ENCODE data around the gene PGAM2.

PGAM2 gene

DNA sequence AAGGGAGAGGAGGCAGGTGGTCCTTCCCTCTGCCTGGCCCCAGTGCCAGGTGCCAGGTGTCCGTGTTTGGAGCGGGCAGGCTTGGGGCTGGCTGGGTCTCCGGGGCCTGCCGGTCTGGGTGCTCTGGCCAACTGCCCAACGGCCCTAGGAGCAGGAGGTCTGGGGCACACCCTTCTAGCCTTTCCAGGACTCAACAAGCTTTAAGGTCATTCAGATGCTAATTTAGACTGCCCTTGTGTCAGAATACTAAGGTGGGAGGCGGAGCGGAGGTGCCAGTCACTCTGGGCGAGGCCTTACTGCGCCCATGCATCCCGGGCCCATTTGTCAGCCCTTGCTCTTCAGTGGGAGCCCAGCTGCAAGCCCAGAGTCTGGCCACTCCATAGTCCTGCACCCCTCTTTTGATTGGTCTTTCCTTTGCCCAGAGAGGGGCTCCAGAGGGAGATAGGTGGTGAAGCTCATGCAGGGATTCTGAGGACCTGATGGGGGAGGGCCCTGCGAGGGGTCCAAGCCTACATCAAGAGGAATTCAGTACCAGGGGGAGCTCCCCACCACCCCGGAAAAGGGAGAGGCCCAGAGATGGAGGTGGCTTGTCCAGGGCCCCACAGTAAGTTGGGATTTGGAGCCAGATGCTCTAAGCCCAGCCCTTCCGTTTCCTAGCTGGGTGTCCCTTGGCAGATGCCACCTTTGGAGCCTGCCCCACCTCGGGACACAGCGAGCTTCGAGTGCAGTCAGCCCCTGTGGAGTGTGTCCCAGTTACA lies 1.3 kb downstream of the PGAM2 start:
- DNase-seq = no peak

DNA sequence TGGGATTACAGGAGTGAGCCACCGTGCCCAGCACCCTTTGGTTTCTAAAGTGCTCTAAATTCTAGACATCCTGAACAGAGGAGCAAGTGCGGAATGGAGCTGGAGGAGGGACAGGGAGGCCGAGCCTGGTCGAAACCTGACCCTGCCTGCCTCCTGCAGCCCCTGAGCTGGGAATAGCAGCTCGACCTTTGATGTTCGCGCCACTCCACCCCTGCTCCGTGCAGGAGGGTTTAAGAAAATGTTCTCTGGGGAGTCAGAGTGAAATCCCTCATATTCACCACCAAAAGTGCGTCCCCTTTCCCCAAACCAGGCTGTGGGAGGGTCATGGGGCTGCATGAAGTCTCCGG lies 1.8 kb downstream of the PGAM2 start:
- DNase-seq = no peak

DNA sequence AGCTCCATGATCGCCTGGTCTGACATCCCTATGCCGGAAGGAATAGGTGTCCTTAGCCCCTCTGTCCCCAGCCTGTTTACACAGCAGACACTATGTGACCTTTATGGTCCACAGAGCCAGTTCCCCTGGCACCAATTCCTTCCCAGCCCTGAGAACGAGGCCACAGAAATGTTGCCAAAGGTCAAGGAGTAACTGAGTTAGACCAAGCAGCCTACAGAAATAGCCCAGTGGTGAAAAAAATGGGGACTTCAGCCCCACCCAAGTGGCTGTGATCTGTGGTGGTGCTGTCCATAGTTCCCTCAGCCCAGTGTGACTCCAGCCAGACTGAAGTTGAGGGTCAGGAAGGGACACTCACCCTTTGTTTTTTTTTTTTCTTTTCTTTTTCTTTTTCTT lies 2.5 kb downstream of the PGAM2 start:
- no peak for DNase-seq

DNA sequence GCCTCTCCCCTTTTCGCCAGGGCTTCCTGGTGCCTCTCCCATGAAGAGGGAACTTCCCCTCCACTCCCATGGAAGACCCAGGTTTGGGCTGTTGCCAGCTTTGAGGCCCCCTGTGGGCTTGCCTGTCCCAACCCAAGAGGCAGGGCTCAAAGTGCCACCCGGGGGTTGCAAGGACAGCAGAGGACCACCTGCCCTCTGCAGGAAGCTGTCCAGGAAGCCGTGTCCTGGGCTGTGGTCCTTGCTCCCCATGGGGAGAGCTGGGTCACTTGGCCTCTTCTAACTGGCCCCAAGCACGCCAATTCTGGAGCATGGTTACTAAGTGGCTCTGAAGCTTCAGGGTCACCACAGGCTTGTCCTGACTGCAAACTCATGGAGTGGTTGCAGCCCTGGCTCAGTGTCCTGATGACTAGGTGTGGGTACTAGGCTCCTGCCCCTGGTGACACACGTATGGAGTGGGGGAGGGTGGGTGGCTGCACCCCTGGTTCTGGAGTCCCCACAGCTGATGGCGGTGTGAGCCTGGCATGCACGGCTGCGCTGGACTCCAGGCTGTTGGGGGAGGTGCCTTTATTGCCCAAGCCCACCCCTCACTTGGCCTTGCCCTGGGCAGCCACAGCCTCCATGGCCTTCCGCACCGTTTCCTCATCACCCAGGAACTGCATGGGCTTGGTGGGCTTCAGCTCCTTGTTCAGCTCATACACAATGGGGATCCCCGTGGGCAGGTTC lies 3.0 kb downstream of the PGAM2 start:
- no peak for DNase-seq

DNA sequence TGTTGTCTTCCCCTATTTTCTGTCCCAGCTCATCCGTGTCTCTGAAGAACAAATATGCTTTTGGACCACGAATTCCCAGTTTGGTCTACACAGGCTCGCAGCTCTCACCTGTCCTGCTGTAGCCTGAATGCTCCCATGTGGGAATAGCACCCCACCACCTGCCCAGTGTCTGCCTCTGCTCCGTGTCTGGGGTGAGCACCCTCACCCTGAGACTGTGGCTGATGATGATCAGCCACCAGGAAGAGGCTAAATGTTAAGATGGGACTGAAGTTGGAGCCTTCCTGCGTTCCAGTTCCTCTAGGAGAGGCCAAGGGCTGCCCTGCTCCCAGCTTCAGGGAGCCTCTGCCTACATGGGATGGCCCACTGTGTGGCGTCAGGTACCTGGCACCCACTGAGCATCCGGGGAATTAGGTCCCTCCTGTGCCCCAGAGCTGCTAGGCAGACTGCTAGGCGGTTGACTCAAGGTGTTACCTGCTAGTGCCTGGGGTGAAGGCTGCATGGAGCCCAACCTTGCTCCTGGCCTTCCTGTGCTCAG lies 3.7 kb downstream of the PGAM2 start:
- DNase-seq = no peak

DNA sequence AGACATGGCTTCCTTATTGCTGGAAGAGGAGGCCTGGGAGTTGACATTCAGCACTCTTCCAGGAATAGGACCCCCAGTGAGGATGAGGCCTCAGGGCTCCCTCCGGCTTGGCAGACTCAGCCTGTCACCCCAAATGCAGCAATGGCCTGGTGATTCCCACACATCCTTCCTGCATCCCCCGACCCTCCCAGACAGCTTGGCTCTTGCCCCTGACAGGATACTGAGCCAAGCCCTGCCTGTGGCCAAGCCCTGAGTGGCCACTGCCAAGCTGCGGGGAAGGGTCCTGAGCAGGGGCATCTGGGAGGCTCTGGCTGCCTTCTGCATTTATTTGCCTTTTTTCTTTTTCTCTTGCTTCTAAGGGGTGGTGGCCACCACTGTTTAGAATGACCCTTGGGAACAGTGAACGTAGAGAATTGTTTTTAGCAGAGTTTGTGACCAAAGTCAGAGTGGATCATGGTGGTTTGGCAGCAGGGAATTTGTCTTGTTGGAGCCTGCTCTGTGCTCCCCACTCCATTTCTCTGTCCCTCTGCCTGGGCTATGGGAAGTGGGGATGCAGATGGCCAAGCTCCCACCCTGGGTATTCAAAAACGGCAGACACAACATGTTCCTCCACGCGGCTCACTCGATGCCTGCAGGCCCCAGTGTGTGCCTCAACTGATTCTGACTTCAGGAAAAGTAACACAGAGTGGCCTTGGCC lies 4.3 kb downstream of the PGAM2 start:
- no peak for DNase-seq

DNA sequence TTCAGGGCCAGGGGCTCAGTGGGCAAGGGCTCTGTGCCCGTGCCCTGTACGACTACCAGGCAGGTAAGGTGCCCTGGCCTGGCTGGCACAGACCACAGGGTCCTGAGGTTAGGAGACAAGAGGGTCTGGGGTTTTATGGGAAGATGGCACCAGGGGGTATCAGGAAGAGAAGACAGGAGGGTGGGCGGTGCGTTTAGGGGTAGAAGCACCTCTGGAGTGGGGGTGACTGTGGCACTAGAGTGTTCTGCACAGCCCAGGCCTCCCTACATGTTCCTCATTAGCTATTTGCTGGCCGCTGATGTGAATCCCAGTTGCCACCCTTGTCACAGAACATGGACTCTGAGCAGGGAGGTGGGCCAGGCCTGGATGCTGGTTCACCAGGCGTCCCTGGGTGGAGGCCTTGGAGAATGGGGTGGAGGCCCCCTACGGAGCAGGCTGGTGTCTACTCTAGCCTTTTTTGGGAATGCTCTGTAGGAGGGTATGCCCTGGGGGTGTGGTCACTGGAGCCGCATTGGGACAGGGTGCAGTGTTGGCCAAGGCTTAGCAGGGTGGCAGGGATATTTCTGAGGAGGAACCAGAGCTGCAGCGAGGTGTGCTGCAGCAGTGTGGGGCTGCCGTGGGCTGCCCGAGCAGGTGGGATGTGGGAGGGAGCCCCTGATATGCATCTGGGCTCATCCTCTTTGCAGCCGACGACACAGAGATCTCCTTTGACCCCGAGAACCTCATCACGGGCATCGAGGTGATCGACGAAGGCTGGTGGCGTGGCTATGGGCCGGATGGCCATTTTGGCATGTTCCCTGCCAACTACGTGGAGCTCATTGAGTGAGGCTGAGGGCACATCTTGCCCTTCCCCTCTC lies 5.0 kb downstream of the PGAM2 start:
- no peak for DNase-seq

DNA sequence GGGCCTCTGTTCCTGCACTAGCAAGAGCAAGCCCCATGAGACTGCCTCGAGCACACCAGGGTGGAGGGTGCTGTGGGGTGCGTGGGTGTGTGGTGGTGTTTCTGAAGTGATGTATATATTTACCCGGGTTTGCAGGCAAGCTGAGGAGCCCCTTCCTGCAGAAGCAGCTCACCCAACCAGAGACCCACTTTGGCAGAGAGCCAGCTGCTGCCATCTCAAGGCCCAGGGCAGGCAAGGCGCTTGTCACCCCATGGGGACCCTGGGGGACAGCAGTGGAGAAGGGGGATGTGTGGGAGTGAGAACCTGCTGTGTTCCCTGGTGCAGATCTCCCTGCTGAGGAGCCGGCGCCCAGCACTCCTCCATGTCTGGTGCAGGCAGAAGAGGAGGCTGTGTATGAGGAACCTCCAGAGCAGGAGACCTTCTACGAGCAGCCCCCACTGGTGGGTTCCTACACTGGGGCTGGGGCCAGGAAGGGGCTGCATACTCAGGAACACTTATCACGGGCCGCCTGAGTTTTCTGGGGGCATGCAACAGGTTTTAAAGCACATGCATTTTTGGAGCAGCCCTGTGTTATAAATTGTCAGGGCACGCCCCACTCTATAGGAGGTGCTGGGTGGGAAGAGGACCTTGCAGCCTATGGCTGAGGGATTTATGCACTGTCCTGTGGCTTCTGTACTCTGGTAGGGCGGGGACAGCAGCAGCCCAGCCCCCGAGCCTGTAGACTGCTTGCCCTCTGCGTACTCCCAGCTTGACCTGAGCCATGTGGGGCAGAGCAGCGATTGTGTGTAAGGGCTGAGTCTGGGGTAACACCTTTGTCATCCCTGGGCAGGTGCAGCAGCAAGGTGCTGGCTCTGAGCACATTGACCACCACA lies 5.9 kb downstream of the PGAM2 start:
- DNase-seq = peak; percentile 4

DNA sequence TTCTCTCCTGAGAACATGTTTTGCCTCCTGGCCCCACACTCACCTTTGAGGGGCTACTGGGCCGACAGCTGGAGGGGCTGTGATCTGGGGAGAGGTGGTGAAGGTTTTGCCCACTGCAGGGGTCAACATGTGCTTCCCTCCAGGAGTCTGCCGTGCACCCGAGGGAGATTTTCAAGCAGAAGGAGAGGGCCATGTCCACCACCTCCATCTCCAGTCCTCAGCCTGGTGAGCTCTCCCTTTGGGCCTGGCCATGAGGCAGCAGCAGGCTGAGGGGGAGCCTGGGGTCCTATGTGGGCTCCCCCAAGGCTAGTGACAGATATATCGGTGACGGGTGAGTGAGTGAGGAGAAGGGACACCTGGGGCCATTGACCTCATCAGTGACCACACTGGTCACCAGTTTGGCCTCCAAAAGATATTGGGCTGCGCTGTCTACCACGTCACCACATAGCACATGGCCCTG lies 6.6 kb downstream of the PGAM2 start:
- DNase-seq = no peak

DNA sequence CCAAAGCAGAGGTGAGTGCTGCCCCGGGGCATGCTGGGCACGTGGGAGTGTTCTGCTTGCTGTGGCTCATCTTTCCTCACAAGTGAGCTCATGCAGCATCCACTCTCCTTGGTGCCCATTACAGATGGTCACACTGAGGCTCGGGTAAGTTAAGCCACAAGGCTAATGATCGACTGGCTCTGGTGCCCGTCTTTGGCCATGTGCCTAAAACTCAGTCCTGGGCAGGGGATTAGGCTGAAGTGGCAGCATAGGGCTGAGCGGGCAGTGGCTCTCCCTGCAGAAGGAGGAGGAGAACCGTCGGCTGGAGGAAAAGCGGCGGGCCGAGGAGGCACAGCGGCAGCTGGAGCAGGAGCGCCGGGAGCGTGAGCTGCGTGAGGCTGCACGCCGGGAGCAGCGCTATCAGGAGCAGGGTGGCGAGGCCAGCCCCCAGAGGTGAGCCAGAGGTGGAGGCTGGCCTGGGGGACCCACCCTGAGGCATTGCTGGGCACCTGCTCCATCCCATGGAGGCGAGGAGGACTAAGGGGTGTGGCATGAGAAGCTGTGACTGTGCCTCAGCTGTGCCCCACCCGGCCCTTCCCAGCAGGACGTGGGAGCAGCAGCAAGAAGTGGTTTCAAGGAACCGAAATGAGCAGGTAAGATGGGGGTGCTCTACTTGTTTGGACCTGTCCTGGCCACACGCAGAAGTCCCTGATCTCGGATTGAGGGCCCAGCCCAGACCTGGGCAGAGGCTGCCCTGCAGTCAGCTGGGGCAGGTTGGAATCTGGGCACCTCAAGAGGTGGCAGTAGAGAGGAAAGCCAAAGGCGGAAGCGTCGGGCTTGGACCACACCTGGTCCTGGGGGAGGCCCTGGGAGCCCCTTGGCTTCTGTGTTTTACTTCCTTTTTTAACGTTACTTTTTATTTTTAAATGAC lies 7.3 kb downstream of the PGAM2 start:
- no peak for DNase-seq

DNA sequence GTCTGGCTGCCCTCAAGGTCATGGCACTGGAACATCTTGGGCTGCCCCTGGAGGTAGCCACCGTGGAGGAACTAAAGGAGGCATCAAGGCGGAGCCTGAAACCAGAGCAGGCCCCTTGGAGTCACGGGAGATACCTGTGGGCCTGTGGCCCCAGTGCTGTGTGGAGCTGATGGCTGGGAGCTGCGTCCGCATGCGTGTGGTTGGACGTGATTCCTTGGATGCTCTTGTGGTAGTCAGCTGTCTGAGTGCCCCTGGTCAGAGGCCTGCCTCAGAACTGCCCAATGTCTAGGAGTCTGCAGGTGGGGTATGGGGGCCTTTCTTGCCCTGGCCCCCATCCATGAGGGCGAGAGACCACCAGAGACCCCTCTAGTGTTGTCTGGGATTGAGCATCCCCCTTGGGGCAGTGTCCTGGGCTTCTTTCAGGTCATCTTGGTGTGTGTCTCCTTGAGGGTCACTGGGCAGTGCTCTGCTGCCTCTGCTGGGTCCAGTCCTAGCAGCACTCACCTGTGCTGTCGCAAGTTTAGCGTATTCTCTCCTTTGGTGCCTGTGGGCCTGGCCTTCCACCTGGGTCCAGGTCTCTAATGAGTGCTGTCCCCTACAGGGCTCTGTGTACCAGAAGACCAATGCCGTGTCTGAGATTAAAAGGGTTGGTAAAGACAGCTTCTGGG lies 8.1 kb downstream of the PGAM2 start:
- DNase-seq = no peak

DNA sequence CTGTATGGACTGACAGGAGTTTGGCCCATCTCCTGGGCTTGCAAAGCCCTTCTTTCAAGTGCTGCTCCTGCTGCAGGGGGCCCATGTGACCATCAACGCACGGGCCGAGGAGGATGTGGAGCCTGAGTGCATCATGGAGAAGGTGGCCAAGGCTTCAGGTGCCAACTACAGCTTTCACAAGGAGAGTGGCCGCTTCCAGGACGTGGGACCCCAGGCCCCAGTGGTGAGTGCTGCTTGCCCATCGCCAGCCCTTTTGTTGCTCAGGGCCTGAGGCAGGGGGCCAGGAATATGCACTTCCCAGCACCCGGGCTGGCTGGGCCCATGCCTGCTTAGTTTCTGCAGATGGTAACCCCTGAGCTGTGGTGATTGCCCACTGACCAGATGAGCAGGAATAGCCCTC lies 8.7 kb downstream of the PGAM2 start:
- DNase-seq = no peak

DNA sequence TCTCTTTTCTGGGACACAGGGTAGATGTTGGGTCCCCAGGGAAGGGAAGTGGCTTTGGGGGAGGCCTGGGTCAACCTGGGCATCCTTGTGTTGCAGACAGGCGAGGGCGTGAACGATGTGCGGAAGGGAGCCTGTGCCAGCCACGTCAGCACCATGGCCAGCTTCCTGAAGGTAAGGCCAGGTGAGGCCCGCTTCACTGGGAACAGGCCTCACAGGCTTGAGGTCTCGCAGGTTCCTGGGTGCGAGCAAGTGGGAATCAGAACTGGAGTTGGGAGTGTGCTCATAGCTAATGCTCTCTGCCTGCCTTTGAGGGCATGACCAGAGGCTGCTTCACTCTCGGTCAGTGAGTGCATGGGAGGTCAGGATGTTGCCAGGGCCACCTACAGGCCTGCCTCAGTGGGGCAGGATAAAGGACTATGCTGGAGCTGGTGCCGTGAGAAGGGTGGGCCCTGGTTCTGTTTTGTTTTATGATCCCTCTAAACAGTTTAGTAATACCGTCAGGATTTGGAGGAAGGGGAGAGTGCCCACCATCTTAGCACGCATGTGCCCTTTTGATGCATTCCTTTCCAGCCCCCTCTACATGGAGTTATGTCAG lies 12.5 kb downstream of the PGAM2 start:
- no peak for DNase-seq

DNA sequence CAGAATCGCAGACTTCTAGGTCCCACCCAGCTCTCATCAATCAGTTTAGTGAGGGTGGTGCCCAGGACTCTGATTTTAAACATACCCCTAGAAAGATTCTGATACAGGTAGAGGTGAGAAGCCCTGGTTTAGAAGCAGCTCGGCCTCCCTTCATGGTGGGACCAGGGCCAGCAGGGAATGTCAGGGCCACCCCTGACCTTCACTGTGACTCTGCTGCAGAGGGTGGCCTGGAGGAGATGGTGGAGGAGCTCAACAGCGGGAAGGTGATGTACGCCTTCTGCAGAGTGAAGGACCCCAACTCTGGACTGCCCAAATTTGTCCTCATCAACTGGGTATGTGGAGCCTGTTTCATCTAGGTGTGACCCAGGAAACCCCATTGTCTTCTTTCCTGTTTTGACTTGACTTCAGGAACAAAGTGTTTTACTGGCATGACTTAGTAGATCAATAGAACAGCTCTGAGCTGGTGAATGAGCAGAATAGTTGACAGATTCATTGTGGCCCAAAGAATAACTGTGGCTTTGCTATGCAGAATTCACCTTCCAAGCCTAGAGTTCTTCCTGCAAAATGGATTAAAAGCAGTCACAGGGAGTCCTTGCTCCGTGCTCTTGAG lies 13.7 kb downstream of the PGAM2 start:
- no peak for DNase-seq

DNA sequence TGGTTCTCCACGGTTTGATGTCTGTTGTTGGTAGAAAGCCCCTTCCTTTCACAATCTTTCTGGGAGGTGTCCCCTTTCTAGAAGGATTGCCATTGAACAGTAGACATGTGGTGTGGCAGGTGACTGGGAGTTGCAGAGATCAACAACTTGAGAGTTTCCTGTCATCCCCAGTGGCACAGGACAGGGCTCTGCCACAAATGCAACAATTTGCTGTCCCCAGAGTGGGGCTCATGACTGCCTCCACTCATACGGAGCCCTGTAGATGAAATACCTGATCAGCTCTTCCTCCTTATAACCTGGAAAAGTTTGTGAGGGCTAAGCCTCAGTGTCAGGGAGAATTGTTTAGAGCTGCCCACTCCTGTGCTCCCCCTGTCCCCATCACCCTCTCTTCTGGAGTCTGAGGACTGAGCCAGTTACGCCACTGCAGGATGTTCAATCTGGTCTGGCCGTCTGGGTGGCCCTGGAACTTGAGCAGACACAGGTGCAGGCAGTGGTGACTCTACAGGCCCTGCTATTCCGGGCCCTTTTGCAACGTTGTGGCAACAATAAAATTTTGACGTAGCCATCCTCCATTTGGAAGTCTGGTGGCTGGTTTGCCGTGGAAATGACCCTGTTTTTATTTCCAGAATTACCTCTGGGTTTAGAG lies 14.3 kb downstream of the PGAM2 start:
- DNase-seq = no peak

DNA sequence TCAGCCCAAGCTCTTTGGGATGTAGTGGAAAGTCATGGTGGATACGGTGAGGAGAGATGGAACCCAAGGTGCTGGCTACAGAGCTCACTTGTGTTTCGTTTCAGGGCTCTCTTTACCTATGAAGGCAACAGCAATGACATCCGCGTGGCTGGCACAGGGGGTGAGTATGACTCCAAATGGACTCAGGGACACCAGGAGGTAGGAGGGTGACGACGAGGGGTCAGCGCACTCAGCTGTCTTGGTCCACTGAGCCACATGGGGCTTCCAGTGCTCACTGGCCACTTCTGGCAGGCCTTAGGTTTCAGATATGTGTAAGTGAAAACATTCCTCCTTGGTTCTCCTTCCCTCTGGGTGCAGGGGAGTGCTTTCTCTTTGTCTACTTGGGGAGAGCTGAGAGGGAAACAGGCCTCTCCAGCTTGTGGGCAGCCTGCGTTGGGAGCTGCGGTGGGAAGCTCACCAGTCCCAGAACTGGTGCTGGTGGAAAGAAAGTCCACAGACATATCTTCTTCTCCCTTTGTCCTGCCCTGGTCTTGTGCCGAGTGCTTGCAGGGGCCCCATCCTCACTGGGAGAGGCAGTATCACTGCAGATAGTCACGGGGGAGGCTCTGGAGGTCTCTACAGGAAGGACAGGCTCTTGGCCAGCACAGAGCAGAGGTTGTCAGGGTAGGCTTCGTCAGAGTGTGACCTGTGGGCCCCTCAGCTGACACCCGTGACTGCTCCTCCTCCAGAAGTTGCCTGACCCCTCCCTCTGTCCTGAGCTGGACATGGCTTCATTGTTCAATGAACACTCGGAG lies 15.0 kb downstream of the PGAM2 start:
- no peak for DNase-seq

DNA sequence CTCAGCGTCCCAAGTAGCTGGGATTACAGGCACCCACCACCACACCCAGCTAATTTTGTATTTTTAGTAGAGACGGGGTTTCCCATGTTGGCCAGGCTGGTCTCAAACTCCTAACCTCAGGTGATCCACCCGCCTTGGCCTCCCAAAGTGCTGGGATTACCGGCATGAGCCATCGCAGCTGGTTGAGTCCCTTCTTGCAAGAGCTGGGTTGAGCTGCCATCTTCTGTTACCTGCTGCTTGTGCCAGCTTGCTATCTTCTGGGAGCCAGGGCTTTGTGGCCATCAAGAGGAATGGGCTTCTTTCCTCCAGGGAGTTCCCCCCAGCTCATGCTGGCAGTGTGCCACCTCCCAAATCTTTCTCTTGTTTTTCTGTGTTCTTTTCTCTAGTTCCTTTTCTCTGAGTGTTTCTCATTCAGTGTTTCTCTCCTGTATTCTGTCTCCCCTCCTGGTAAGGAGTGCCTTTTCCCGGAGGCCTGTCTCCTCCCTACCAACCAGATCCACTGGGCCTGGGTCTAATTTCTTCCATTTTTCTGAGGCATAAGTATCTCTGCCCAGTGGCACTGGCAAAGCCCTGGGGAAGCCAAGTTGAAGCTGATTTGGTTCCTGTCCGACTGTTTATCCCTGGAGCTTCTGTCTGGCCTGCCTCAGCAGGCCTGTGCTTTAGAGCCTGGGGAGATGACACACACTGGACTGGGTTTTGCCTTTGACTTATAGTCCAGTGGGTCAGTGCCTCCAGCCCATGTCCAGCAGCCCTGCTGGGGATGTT lies 17.2 kb downstream of the PGAM2 start:
- DNase-seq = no peak

All from stimulated activated CD4-positive, alpha-beta T cell treated with anti-CD3 and anti-CD28 coated beads, Interleukin-15, amount 100 ng/mL, for 24 hours (primary cell).